ENCODE data around the gene ETS2. TPM values are rescaled to one million over a fixed set of nuclear protein-coding genes. Genes with fewer than 3 reads are reported as not detected.

The ETS2 gene
- total RNA-seq, 1 experiment from 2014 or later: 127 TPM

DNA sequence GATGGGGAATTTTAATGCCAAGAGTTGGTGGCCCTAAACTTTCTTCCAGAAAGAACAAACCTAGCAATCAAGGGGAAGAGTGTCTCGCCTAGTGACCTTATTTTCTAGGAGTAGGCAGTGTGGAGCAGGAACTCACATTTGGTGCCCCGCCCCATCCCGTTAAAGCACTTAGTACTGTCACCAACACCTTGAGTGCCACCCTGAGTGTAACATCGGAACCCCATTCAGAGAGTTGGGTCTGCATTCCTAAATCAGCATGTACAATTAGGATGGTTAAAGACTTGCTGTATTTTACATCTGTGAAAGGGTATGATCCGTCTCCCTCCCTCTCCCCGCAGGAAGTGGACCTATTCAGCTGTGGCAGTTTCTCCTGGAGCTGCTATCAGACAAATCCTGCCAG, 15.5 kb downstream of the ETS2 start:
- Histone ChIP-seq H3K27ac (ENCODE audit: low read length) (no peak overlapping the region), H3K27me3 (ENCODE audit: low read length) (no peaks in the 10 kb centered on the region), H3K79me2 (ENCODE audit: low read length) (peaks cover 33% of the 10 kb centered on the region; the same call in 1 of the 2 replicates), H3K9me3 (ENCODE audit: low read length) (no peaks in the 10 kb centered on the region), H3K9ac (ENCODE audit: low read length) (no peak overlapping the region), H3K4me2 (ENCODE audit: low read length) (no peak overlapping the region), H3K36me3 (ENCODE audit: low read depth, low read length) (peaks cover 82% of the 10 kb centered on the region), H4K20me1 (ENCODE audit: low read length) (peaks cover 14% of the 10 kb centered on the region; the same call in 1 of the 2 replicates), H3F3A (ENCODE audit: low read length, unreplicated experiment) (peaks cover 13% of the 10 kb centered on the region), H3K9me2 (replicated peaks; ENCODE audit: low read length) (no peaks in the 10 kb centered on the region), H3K4me3 (ENCODE audit: low read length) (no peak overlapping the region), H2AFZ (ENCODE audit: low read length) (no peak overlapping the region), H3K4me1 (ENCODE audit: insufficient read depth, low read length) (peaks cover 47% of the 10 kb centered on the region)
- POLR2A ChIA-PET (ENCODE audit: unreplicated experiment): no interaction called here
- BruUV-seq (replicated peaks): no TSS peak
- DNase-seq (no peak), ATAC-seq (no peak)
- intact Hi-C loops (cut with micrococcal nuclease): loop anchor here (5.0 kb wide), 1 partner anchor 76 kb away; no protein-coding TSS in a partner anchor
- CTCF ChIA-PET: no interaction called here
- TF ChIP-seq, protein P1, sequence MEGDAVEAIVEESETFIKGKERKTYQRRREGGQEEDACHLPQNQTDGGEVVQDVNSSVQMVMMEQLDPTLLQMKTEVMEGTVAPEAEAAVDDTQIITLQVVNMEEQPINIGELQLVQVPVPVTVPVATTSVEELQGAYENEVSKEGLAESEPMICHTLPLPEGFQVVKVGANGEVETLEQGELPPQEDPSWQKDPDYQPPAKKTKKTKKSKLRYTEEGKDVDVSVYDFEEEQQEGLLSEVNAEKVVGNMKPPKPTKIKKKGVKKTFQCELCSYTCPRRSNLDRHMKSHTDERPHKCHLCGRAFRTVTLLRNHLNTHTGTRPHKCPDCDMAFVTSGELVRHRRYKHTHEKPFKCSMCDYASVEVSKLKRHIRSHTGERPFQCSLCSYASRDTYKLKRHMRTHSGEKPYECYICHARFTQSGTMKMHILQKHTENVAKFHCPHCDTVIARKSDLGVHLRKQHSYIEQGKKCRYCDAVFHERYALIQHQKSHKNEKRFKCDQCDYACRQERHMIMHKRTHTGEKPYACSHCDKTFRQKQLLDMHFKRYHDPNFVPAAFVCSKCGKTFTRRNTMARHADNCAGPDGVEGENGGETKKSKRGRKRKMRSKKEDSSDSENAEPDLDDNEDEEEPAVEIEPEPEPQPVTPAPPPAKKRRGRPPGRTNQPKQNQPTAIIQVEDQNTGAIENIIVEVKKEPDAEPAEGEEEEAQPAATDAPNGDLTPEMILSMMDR (conservative IDR thresholded peaks at IDR 0.05; ENCODE audit: low read depth, low read length): no peak
- TF ChIP-seq EZH2phosphoT487 (IDR thresholded peaks at IDR 0.05; ENCODE audit: borderline replicate concordance, low read length) (no peak), EZH2 (IDR thresholded peaks at IDR 0.05; ENCODE audit: low read length, unreplicated experiment) (no peak)

GRCh38 chr21:38821959-38822682, 16.4 kb downstream of the ETS2 start:
- Histone ChIP-seq H3F3A (ENCODE audit: low read length, unreplicated experiment) (peaks cover 13% of the 10 kb centered on the region), H4K20me1 (ENCODE audit: low read length) (peaks cover 12% of the 10 kb centered on the region; the same call in 1 of the 2 replicates), H3K27me3 (ENCODE audit: low read length) (no peaks in the 10 kb centered on the region), H3K36me3 (ENCODE audit: low read depth, low read length) (peaks cover 74% of the 10 kb centered on the region), H2AFZ (ENCODE audit: low read length) (no peak overlapping the region), H3K79me2 (ENCODE audit: low read length) (peaks cover 24% of the 10 kb centered on the region; the same call in 1 of the 2 replicates), H3K4me3 (ENCODE audit: low read length) (no peak overlapping the region), H3K9me2 (replicated peaks; ENCODE audit: low read length) (no peaks in the 10 kb centered on the region), H3K9ac (ENCODE audit: low read length) (no peak overlapping the region), H3K4me1 (ENCODE audit: insufficient read depth, low read length) (peaks cover 38% of the 10 kb centered on the region), H3K27ac (ENCODE audit: low read length) (no peak overlapping the region), H3K4me2 (ENCODE audit: low read length) (no peak overlapping the region), H3K9me3 (ENCODE audit: low read length) (no peaks in the 10 kb centered on the region)
- CTCF ChIA-PET: no interaction called here
- TF ChIP-seq EZH2phosphoT487 (IDR thresholded peaks at IDR 0.05; ENCODE audit: borderline replicate concordance, low read length) (no peak), EZH2 (IDR thresholded peaks at IDR 0.05; ENCODE audit: low read length, unreplicated experiment) (no peak)
- TF ChIP-seq, protein P1 (conservative IDR thresholded peaks at IDR 0.05; ENCODE audit: low read depth, low read length): no peak
- ATAC-seq (no peak), DNase-seq (no peak)
- no TSS peak for BruUV-seq (replicated peaks)
- intact Hi-C loops (cut with micrococcal nuclease): loop anchor here (5.0 kb wide), 1 partner anchor 75 kb away; no protein-coding TSS in a partner anchor
- POLR2A ChIA-PET (ENCODE audit: unreplicated experiment): no interaction called here

GRCh38 chr21:38822778-38823238, 17.1 kb downstream of the ETS2 start:
- TSS peak; percentile 4 for BruUV-seq (replicated peaks)
- ChIA-PET CTCF (no interaction called here), POLR2A (ENCODE audit: unreplicated experiment) (no interaction called here)
- H3K9me3 ChIP-seq (ENCODE audit: low read length): no peaks in the 10 kb centered on the region
- no peak overlapping the region for H3K27ac ChIP-seq (ENCODE audit: low read length)
- H3K4me2 ChIP-seq (ENCODE audit: low read length): no peak overlapping the region
- no peaks in the 10 kb centered on the region for H3K27me3 ChIP-seq (ENCODE audit: low read length)
- no peak for ATAC-seq
- intact Hi-C loops (cut with micrococcal nuclease): loop anchor here (5.0 kb wide), 1 partner anchor 74 kb away; no protein-coding TSS in a partner anchor
- peaks cover 13% of the 10 kb centered on the region for H3F3A ChIP-seq (ENCODE audit: low read length, unreplicated experiment)
- DNase-seq: no peak
- H3K9ac ChIP-seq (ENCODE audit: low read length): no peak overlapping the region
- TF ChIP-seq, protein P1 (conservative IDR thresholded peaks at IDR 0.05; ENCODE audit: low read depth, low read length): no peak
- TF ChIP-seq EZH2 (IDR thresholded peaks at IDR 0.05; ENCODE audit: low read length, unreplicated experiment): no peak
- TF ChIP-seq EZH2phosphoT487 (IDR thresholded peaks at IDR 0.05; ENCODE audit: borderline replicate concordance, low read length): no peak
- no peak overlapping the region for H2AFZ ChIP-seq (ENCODE audit: low read length)
- H3K9me2 ChIP-seq (replicated peaks; ENCODE audit: low read length): no peaks in the 10 kb centered on the region
- H3K36me3 ChIP-seq (ENCODE audit: low read depth, low read length): peaks cover 67% of the 10 kb centered on the region
- no peak overlapping the region for H3K4me3 ChIP-seq (ENCODE audit: low read length)
- H4K20me1 ChIP-seq (ENCODE audit: low read length): peaks cover 8% of the 10 kb centered on the region; the same call in 1 of the 2 replicates
- peaks cover 18% of the 10 kb centered on the region; the same call in 1 of the 2 replicates for H3K79me2 ChIP-seq (ENCODE audit: low read length)
- peaks cover 31% of the 10 kb centered on the region for H3K4me1 ChIP-seq (ENCODE audit: insufficient read depth, low read length)
